Osteoblast (primary cell): Measurements from ENCODE around the gene DTX3. TPM values are rescaled to one million over a fixed set of nuclear protein-coding genes. Genes with fewer than 3 reads are reported as not detected.

Experiments used
- DNase-seq: peaks from one replicate; pipeline ENCODE4 v3.0.0; 2011; ENCODE audit warnings: low spot score, mixed read lengths; ENCODE audit not compliant: insufficient read length; ENCODE audit errors: missing footprints
- H2AFZ ChIP-seq: 2 replicates; pipeline ENCODE4 v1.6.0; 2011; ENCODE audit warnings: mild to moderate bottlenecking, low read length
- H3K27ac ChIP-seq: 2 replicates; pipeline ENCODE4 v1.5.1; 2011; ENCODE audit warnings: mild to moderate bottlenecking, low read depth, low read length, moderate library complexity
- H3K27me3 ChIP-seq: 2 replicates; pipeline ENCODE4 v1.6.0; 2012; ENCODE audit warnings: mild to moderate bottlenecking, control low read depth, inconsistent platforms, low read length, moderate library complexity; ENCODE audit not compliant: insufficient read depth
- H3K36me3 ChIP-seq: 2 replicates; pipeline ENCODE4 v1.5.1; 2011; ENCODE audit warnings: mild to moderate bottlenecking, low read length, control low read depth, moderate library complexity; ENCODE audit not compliant: insufficient read depth
- H3K4me1 ChIP-seq: 2 replicates; pipeline ENCODE4 v1.5.1; 2011; ENCODE audit warnings: mild to moderate bottlenecking, low read length, control low read depth, moderate library complexity; ENCODE audit not compliant: insufficient read depth
- H3K4me2 ChIP-seq: 2 replicates; pipeline ENCODE4 v1.6.0; 2011; ENCODE audit warnings: mild to moderate bottlenecking, low read length; ENCODE audit not compliant: insufficient read depth
- H3K4me3 ChIP-seq: fragments of 200-600 bp; sonication (generic); 3 replicates; pipeline ENCODE4 v1.5.1; 2012; ENCODE audit warnings: mild to moderate bottlenecking, low read length, inconsistent platforms; ENCODE audit not compliant: insufficient read depth
- H3K79me2 ChIP-seq: 2 replicates; pipeline ENCODE4 v1.6.0; 2012; ENCODE audit warnings: mild to moderate bottlenecking, low read length, control low read depth, inconsistent platforms; ENCODE audit not compliant: insufficient read depth
- H3K9me3 ChIP-seq: 2 replicates; pipeline ENCODE4 v1.5.1; 2011; ENCODE audit warnings: low read depth, low read length, control low read depth
- H4K20me1 ChIP-seq: 2 replicates; pipeline ENCODE4 v1.6.0; 2012; ENCODE audit warnings: mild to moderate bottlenecking, low read length, control low read depth; ENCODE audit not compliant: insufficient read depth
- total RNA-seq: library from RNA; depleted of rRNA; stranded (reverse); fragments of >200 nt; gene quantifications from 2 replicates; pipeline ENCODE4 v1.2.3, GENCODE V29; 2012
- TF ChIP-seq, protein P1 (sequence below): IDR thresholded peaks from 2 replicates; pipeline ENCODE4 v1.5.1; 2011; ENCODE audit warnings: mild to moderate bottlenecking, low read depth, low read length, moderate library complexity; ENCODE audit errors: extremely low read depth

Gene DTX3
- total RNA-seq, 1 donor = 21.4 TPM

DNA sequence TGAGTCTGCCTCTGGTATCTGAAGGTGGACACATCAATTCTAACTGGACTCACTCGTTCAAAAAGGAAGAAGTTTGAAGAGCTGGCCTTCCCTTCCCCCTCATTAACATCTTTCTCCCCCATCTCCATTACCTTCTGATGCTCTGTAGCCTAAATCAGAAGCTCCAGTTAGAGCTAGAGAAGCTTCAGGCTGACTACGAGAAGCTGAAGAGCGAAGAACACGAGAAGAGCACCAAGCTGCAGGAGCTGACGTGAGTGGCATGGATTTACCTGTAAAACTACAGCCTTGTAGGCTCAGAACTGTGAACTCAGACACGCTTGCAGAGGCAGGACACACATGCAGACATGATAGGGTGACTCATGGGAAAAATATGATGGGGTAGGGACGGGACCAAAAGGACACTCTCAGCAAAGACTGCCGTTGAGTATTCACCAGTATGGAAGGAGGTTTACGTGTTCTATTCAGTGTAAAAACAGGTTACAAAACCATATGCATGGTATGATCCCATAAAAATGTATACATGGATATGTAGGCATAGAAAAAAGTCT is 27.9 kb upstream of the DTX3 start:
- H3K36me3 ChIP-seq = no peaks in the 10 kb centered on the region
- H3K4me2 ChIP-seq = no peak overlapping the region
- no peaks in the 10 kb centered on the region for H3K9me3 ChIP-seq
- H4K20me1 ChIP-seq = no peaks in the 10 kb centered on the region
- H2AFZ ChIP-seq = no peak overlapping the region
- H3K4me1 ChIP-seq = no peaks in the 10 kb centered on the region
- no peaks in the 10 kb centered on the region for H3K27me3 ChIP-seq
- no peak overlapping the region for H3K27ac ChIP-seq
- no peaks in the 10 kb centered on the region for H3K79me2 ChIP-seq
- DNase-seq = no peak
- TF ChIP-seq, protein P1, sequence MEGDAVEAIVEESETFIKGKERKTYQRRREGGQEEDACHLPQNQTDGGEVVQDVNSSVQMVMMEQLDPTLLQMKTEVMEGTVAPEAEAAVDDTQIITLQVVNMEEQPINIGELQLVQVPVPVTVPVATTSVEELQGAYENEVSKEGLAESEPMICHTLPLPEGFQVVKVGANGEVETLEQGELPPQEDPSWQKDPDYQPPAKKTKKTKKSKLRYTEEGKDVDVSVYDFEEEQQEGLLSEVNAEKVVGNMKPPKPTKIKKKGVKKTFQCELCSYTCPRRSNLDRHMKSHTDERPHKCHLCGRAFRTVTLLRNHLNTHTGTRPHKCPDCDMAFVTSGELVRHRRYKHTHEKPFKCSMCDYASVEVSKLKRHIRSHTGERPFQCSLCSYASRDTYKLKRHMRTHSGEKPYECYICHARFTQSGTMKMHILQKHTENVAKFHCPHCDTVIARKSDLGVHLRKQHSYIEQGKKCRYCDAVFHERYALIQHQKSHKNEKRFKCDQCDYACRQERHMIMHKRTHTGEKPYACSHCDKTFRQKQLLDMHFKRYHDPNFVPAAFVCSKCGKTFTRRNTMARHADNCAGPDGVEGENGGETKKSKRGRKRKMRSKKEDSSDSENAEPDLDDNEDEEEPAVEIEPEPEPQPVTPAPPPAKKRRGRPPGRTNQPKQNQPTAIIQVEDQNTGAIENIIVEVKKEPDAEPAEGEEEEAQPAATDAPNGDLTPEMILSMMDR = no peak
- H3K4me3 ChIP-seq = no peak overlapping the region

DNA sequence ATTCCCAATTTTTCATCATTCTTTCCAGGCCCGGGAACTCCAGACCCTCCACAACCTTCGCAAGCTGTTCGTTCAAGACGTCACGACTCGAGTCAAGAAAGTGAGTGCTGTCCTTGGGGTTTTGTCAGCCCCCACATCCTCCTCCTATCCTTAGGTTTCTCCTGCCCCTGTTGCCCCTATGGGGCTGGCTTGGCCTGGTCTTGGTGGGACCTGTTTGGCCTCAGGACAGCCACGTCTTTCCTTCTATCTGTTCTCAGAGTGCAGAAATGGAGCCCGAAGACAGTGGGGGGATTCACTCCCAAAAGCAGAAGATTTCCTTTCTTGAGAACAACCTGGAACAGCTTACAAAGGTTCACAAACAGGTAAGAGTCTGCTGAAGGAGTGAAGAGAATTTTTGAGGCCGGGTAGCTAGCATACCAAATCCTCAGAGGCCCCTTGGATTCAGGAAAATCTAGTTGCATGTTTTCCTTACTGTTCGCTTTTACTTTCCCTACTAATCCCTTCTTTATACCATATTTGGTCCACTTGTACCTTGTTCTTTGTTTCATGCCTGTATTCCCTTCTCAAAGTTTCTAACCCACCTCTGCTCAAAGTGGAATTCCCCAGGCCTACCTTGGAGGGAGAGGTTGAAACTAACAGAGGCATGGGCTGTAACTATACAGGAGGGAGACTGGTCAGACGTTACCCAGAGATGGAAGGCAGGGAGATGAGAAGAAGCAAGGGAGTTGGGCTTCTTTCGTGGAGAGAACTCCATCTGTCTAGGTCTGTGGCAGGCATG is 26.5 kb upstream of the DTX3 start:
- TF ChIP-seq, protein P1 = no peak
- Histone ChIP-seq H3K36me3 (no peaks in the 10 kb centered on the region), H3K79me2 (no peaks in the 10 kb centered on the region), H3K27ac (no peak overlapping the region), H3K4me2 (no peak overlapping the region), H3K4me3 (no peak overlapping the region), H2AFZ (no peak overlapping the region), H3K27me3 (no peaks in the 10 kb centered on the region), H3K9me3 (no peaks in the 10 kb centered on the region), H4K20me1 (no peaks in the 10 kb centered on the region), H3K4me1 (no peaks in the 10 kb centered on the region)
- no peak for DNase-seq

DNA sequence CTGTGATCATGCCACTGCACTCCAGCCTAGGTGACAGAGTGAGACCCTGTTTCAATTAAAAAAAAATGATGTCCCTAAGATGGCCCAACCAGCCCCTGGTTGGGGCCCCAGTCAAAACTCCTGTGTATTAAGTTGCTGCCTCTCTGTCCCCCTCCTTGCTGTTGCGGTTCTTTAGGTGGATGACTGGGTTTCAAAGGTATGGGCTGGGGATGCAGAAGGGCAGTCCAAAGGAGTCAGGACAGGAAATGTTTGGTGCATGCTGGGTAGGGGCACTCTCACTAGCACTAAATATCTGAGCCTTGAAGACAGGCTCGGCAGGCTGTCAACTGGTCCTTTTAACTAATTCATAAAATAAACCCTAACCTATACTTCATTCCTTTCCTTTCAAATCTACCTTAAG is 25.6 kb upstream of the DTX3 start:
- Histone ChIP-seq H3K36me3 (no peaks in the 10 kb centered on the region), H3K4me1 (no peaks in the 10 kb centered on the region), H3K79me2 (no peaks in the 10 kb centered on the region), H3K4me2 (no peak overlapping the region), H3K4me3 (no peak overlapping the region), H3K27me3 (no peaks in the 10 kb centered on the region), H2AFZ (no peak overlapping the region), H4K20me1 (no peaks in the 10 kb centered on the region), H3K9me3 (no peaks in the 10 kb centered on the region), H3K27ac (no peak overlapping the region)
- TF ChIP-seq, protein P1 = no peak
- DNase-seq = no peak

DNA sequence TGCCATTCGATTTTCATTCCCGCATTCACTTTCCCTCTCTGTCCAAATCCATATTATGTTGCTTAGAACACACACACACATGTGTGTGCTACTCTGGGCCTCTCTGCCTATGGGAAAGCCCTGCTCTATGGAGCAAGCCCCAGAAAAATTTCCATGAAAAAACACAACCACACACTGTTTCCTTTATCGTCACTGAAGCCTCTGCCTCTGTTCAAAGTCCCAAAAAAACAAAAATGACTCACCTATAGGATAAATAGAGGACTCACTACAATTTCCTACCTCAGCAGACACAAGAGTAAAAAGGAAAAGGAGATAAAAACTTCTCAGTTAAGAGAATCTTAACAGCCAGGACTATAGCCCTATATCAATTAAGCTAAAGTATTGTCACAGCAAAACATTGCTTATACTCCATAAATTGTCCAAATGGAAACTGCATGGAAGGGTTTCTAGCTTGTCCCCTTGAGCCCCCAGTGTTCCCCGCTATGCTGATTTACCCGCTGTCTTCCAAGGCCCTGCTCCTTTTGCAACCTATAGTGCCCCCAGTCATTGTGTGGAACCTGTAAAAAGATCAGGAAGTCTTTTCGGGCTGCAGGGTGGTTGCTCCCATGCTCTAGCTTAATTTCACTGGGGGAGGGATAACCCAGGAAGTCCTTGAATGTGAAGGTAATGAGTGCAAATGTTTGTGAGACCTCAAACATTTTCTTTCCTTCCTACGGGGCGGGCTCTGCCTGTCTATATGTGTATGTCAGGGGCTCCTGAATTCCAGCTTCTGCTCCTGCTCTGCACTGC is 24.8 kb upstream of the DTX3 start:
- Histone ChIP-seq H3K4me1 (no peaks in the 10 kb centered on the region), H4K20me1 (no peaks in the 10 kb centered on the region), H3K27me3 (peaks cover 3% of the 10 kb centered on the region), H3K4me3 (no peak overlapping the region), H3K27ac (no peak overlapping the region), H3K4me2 (no peak overlapping the region), H3K79me2 (no peaks in the 10 kb centered on the region), H2AFZ (no peak overlapping the region), H3K9me3 (no peaks in the 10 kb centered on the region), H3K36me3 (no peaks in the 10 kb centered on the region)
- TF ChIP-seq, protein P1 = no peak
- no peak for DNase-seq
